Heart left ventricle (tissue), 16 donors: ENCODE measurements around the gene MCU. TPM values are rescaled to one million over a fixed set of nuclear protein-coding genes. Genes with fewer than 3 reads are reported as not detected.
"Not testable (repeated sequence)": the region's sequence is repeated elsewhere in the genome, so short reads cannot be mapped to it uniquely, and the experiment has no call there.

Experiments used
- ATAC-seq, 4 donors: fragments of 200-7000 bp; cut with Tn5 transposase; one replicate each; pipeline ENCODE4 v1.9.1; 2020 to 2022; ENCODE audit warnings: moderate library complexity in 4 of 4, mild to moderate bottlenecking in 3 of 4, moderate number of reproducible peaks in 1 of 4
- DNase-seq, 5 donors: peaks; one replicate each; pipeline ENCODE4 v3.0.0-alpha.2; 2020
- H3K27ac ChIP-seq, 12 donors: fragments of 200-600 bp; sonication (generic) in 4 of 12; one replicate each; pipeline versions ENCODE4 v1.5.0 to v1.8.0; 2016 to 2022; ENCODE audit warnings: mild to moderate bottlenecking in 2 of 12
- H3K27me3 ChIP-seq, 9 donors: fragments of 200-600 bp; sonication (generic) in 2 of 9; one replicate each; pipeline versions ENCODE4 v1.5.1 to v1.8.0; 2016 to 2022; ENCODE audit warnings: mild to moderate bottlenecking in 3 of 9
- H3K36me3 ChIP-seq, 9 donors: fragments of 200-600 bp; sonication (generic) in 2 of 9; one replicate each; pipeline versions ENCODE4 v1.5.0 to v1.8.0; 2018 to 2022; ENCODE audit warnings: mild to moderate bottlenecking in 2 of 9
- H3K4me1 ChIP-seq, 12 donors: fragments of 200-600 bp; sonication (generic) in 4 of 12; one replicate each; pipeline versions ENCODE4 v1.5.0 to v1.8.0; 2016 to 2022; ENCODE audit warnings: mild to moderate bottlenecking in 3 of 12
- H3K4me3 ChIP-seq, 12 donors: fragments of 200-600 bp; sonication (generic) in 4 of 12; one replicate each; pipeline versions ENCODE4 v1.5.0 to v1.8.0; 2017 to 2022; ENCODE audit warnings: mild to moderate bottlenecking in 9 of 12, moderate library complexity in 4 of 12
- H3K9me3 ChIP-seq, 12 donors: fragments of 200-600 bp; sonication (generic) in 4 of 12; one replicate each; pipeline versions ENCODE4 v1.5.0 to v1.8.0; 2016 to 2022; ENCODE audit warnings: mild to moderate bottlenecking in 1 of 12
- POLR2A ChIP-seq, 2 donors: fragments of 450-650 bp; IDR thresholded peaks; one replicate each; pipeline ENCODE4 v1.6.1; 2017; ENCODE audit warnings: antibody characterized with exemption in 2 of 2, mild to moderate bottlenecking in 2 of 2, moderate library complexity in 2 of 2
- WGBS, 4 donors: extraction: QIAGEN DNeasy Blood & Tissue Kit in 2 of 4; methylation state at CpG; one replicate each; pipeline versions ENCODE4 v1.1.5 to v1.1.7; 2013 to 2018; 5-methylcytosine and 5-hydroxymethylcytosine counted together
- intact Hi-C, 10 donors: fragments of 100-400 bp; cut with DNase I; formaldehyde crosslinking; loops; one replicate each; pipeline versions ENCODE4 v1.11.1 to v1.14.2; 2022
- polyA plus RNA-seq, 2 donors: library from polyadenylated mRNA; stranded (reverse); fragments of 200-250 nt; gene quantifications; one replicate each; pipeline ENCODE4 v1.2.3, GENCODE V29; 2013
- total RNA-seq, 9 donors: library from RNA; depleted of rRNA in 2 of 9; stranded (reverse); fragments of >200 nt in 2 of 9; fragmentation: NEBNext Ultra II Directional in 3 of 9; extraction: Animal tissue kit (Norgen Biotek cat#: 25700) in 3 of 9; gene quantifications; one replicate each; pipeline versions ENCODE4 v1.1.0 to v1.2.4, GENCODE V29; 2016 to 2023
- TF ChIP-seq, protein P1 (sequence below), 12 donors: fragments of 200-600 bp; sonication (generic) in 4 of 12; IDR thresholded peaks; one replicate each; pipeline versions ENCODE4 v1.5.0 to v1.8.0; 2018 to 2022; ENCODE audit warnings: antibody characterized with exemption in 12 of 12, mild to moderate bottlenecking in 5 of 12
- donor health status: ischemic (EF 13 %, LVEDD 7.1; RV severe dilation, severe dysfunction).
- donor health status: healthy with polysubstance abuse.
- donor health status: DM: no; HTN: yes; CAD: no.
- donor health status: DM: no; HTN: no; CAD: no.
- donor health status: ischemic (EF 25% LVEDD 6.9; RV normal size, moderate dysfunction).
- donor health status: ischemic (EF 25% LVEDD 5.7; RV mildly dilated, moderate dysfunction).
- donor health status: healthy.
- donor health status: DM: yes; HTN: yes; CAD: no.
- donor health status: ischemic (EF 35%, LVEDD 5.7; RV mildly dilated, moderate dysfunction).
- donor health status: nonischemic (EF 11% LVEDD 7.7; RV severe dilation, severe dysfunction).
- donor health status: DM: yes; HTN: yes; CAD: no.
- donor health status: PGD.
- donor health status: ischemic (EF 29% LVEDD 5.4; RV normal size, mild dysfunction).
- donor health status: nonischemic (EF 23%, LVEDD 6.1; RV moderate dilation, normal function).

The MCU gene
- total and polyA plus RNA-seq, 11 donors: 11.4 to 16.9 (median 13.6) TPM

DNA sequence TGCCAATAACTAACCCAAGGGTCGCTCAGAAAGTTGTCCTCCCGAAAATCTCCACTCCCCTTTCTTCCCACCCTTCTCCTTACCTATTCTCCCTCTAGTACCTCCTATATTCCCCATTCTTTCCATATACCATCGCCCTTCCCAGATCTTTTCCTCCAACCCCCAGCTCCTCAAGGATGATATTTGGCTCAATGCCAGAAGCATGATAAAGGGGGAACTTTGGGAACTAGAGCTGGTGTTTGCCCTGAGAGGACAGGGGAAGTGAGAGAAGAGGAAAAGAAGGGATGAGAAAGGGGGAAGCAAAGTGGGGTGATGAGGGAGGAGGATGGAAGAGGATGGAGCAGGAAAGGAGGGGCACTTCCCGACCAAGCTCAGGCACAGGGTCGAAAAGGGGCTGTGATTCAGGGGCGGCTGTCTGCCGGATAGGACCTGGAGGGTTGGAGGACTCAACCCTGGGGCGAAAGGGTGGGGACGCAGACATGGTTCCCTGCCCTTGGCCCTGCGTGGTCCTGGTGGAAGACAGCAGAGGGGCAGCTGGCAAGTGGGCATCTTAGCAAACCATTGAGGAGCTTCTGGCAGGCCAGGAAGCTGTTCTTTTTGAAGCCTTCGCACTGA lies 203.4 kb downstream of the MCU start:
- DNase-seq (no peak), ATAC-seq (no peak)
- no peaks in the 10 kb centered on the region for H3K27me3 ChIP-seq
- peaks cover 0 to 11% (median 2%) of the 10 kb centered on the region in 12 donors for H3K4me1 ChIP-seq
- intact Hi-C loops: no loop called here
- WGBS, 4 donors: 71 to 79% (median 74%) methylated on average over 11 of the region's 11 CpGs
- no peak for TF ChIP-seq POLR2A (IDR thresholded peaks at IDR 0.05)
- TF ChIP-seq, protein P1, sequence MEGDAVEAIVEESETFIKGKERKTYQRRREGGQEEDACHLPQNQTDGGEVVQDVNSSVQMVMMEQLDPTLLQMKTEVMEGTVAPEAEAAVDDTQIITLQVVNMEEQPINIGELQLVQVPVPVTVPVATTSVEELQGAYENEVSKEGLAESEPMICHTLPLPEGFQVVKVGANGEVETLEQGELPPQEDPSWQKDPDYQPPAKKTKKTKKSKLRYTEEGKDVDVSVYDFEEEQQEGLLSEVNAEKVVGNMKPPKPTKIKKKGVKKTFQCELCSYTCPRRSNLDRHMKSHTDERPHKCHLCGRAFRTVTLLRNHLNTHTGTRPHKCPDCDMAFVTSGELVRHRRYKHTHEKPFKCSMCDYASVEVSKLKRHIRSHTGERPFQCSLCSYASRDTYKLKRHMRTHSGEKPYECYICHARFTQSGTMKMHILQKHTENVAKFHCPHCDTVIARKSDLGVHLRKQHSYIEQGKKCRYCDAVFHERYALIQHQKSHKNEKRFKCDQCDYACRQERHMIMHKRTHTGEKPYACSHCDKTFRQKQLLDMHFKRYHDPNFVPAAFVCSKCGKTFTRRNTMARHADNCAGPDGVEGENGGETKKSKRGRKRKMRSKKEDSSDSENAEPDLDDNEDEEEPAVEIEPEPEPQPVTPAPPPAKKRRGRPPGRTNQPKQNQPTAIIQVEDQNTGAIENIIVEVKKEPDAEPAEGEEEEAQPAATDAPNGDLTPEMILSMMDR (IDR thresholded peaks at IDR 0.05): no peak
- no peaks in the 10 kb centered on the region for H3K36me3 ChIP-seq
- no peak overlapping the region for H3K4me3 ChIP-seq
- H3K9me3 ChIP-seq: no peaks in the 10 kb centered on the region
- no peak overlapping the region for H3K27ac ChIP-seq

DNA sequence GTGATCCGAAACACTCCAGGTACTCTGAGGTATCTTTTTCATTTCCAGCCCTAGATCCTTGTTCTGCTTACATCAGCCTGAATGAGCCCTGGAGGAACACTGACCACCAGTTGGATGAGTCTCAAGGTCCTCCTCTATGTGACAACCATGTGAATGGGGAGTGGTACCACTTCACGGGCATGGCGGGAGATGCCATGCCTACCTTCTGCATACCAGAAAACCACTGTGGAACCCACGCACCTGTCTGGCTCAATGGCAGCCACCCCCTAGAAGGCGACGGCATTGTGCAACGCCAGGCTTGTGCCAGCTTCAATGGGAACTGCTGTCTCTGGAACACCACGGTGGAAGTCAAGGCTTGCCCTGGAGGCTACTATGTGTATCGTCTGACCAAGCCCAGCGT lies 206.7 kb downstream of the MCU start:
- Histone ChIP-seq H3K4me1 (peaks cover 0 to under 1% (median 0%) of the 10 kb centered on the region in 12 donors), H3K9me3 (no peaks in the 10 kb centered on the region), H3K36me3 (no peaks in the 10 kb centered on the region), H3K27me3 (no peaks in the 10 kb centered on the region), H3K4me3 (no peak overlapping the region), H3K27ac (no peak overlapping the region)
- DNase-seq (no peak), ATAC-seq (no peak)
- intact Hi-C loops: no loop called here
- WGBS, 4 donors: 94 to 97% (median 96%) methylated on average over 10 of the region's 10 CpGs
- TF ChIP-seq, protein P1 (IDR thresholded peaks at IDR 0.05): no peak
- no peak for TF ChIP-seq POLR2A (IDR thresholded peaks at IDR 0.05)

DNA sequence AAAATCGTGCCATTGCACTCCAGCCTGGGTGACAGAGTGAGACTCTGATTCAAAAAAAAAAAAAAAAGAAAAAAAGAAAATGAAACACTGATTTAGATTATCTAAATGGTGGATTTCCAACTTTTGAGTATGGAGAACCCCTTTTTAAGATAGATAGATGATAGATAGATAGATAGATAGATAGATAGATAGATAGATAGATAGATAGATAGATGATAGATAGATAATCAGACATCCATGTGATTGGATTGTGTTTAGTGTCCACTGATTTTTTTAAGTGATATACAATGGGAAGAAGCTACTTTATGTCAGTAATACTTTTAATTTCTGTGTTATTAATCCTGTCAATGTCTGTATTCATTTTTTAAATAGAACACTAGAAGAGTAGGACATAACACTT lies 207.6 kb downstream of the MCU start:
- intact Hi-C loops: no loop called here
- DNase-seq (no peak), ATAC-seq (no peak)
- Histone ChIP-seq H3K36me3 (no peaks in the 10 kb centered on the region), H3K27me3 (no peaks in the 10 kb centered on the region), H3K4me1 (no peaks in the 10 kb centered on the region), H3K27ac (no peak overlapping the region), H3K9me3 (no peaks in the 10 kb centered on the region), H3K4me3 (no peak overlapping the region)
- WGBS, 4 donors: 91 to 100% (median 95%) methylated on average over 1 of the region's 1 CpG
- TF ChIP-seq POLR2A (IDR thresholded peaks at IDR 0.05): no peak

DNA sequence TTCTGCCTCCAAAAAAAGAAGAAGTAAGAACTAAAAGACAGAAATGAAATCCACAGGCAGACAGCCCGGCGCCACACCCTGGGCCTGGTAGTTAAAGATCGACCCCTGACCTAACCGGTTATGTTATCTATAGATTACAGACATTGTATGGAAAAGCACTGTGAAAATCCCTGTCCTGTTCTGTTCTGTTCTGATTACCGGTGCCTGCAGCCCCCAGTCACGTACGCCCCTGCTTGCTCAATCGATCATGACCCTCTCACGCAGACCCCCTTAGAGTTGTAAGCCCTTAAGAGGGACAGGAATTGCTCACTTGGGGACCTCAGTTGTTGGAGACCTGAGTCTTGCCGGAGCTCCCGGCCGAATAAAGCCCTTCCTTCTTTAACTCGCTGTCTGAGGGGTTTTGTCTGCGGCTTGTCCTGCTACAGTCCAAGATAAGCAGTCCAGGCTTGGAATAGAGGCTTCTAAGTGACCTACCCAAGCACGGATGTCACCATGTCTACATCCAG lies 212.1 kb downstream of the MCU start:
- H3K9me3 ChIP-seq, H3K36me3 ChIP-seq, intact Hi-C loops, H3K27me3 ChIP-seq, H3K4me1 ChIP-seq, ATAC-seq, H3K4me3 ChIP-seq, DNase-seq, H3K27ac ChIP-seq: not testable (repeated sequence)
- WGBS, 4 donors: 91 to 97% (median 94%) methylated on average over 15 of the region's 15 CpGs

DNA sequence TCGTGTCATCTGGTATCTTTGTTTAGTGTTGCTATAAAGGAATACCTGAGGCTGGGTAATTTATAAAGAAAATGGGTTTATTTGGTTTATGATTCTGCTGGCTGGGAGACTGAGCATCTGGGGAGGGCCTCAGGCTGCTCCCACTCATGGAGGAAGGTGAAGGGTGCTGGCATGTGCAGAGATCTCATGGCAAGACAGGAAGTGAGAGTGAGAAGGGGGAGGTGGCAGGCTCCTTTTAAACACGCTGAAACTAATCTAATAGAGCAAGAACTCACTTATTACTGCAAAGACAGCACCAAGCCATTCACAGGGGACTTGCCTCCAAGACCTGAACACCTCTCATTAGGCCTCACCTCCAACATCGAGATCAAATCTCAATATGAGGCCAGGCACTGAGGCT lies 212.9 kb downstream of the MCU start:
- no peak for ATAC-seq

DNA sequence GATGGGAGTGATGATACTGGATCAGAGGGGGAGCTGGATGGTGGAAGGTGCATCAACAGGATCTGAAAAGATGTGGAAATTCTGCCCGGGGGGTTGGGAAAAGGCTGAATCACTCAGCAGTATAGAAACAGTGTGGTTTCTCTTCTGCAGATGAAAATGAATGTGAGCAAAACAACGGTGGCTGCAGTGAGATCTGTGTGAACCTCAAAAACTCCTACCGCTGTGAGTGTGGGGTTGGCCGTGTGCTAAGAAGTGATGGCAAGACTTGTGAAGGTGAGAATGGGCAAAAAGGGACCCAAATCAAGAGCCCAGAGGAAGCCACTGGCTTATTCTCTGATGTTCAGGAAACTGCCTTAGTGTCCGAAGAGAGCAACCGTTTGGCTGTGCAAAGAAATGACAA lies 214.5 kb downstream of the MCU start:
- TF ChIP-seq, protein P1 (IDR thresholded peaks at IDR 0.05): no peak
- TF ChIP-seq POLR2A (IDR thresholded peaks at IDR 0.05): no peak
- Histone ChIP-seq H3K27ac (no peak overlapping the region), H3K4me3 (no peak overlapping the region), H3K4me1 (no peaks in the 10 kb centered on the region), H3K36me3 (no peaks in the 10 kb centered on the region), H3K9me3 (no peaks in the 10 kb centered on the region), H3K27me3 (no peaks in the 10 kb centered on the region)
- no peak for ATAC-seq
- DNase-seq: no peak
- WGBS, 4 donors: 89 to 93% (median 92%) methylated on average over 6 of the region's 6 CpGs
- intact Hi-C loops: no loop called here

More for the DNA sequence above, 212.9 kb downstream of the MCU start:
- WGBS, 4 donors: 87 to 94% (median 89%) methylated on average over 3 of the region's 3 CpGs
- no peak for TF ChIP-seq POLR2A (IDR thresholded peaks at IDR 0.05)
- Histone ChIP-seq H3K27ac (no peak overlapping the region), H3K4me1 (no peaks in the 10 kb centered on the region), H3K9me3 (no peaks in the 10 kb centered on the region), H3K4me3 (no peak overlapping the region), H3K27me3 (no peaks in the 10 kb centered on the region), H3K36me3 (no peaks in the 10 kb centered on the region)
- DNase-seq: no peak
- intact Hi-C loops: no loop called here
